K562 (cell line): ENCODE data around the gene PCAT6. TPM values are rescaled to one million over a fixed set of nuclear protein-coding genes. Genes with fewer than 3 reads are reported as not detected.

Experiments used
- BRD4 ChIP-seq: fragments of 200-600 bp; sonication (generic); IDR thresholded peaks from 2 replicates; pipeline ENCODE4 v1.6.1; 2017; ENCODE audit warnings: inconsistent platforms
- CBFA2T3 ChIP-seq: fragments of 450-650 bp; IDR thresholded peaks from 2 replicates; pipeline ENCODE4 v1.6.1; 2017
- LEF1 ChIP-seq: fragments of 450-650 bp; IDR thresholded peaks from 2 replicates; pipeline ENCODE4 v1.6.1; 2016; ENCODE audit warnings: mild to moderate bottlenecking
- NR2C2 ChIP-seq, 2 experiments: fragments of 200-800 bp in 1 of 2; sonication (Bioruptor generic) in 1 of 2; sonication (generic) in 1 of 2; formaldehyde crosslinking in 1 of 2; IDR thresholded peaks; 2 replicates each; pipeline versions ENCODE4 v1.6.1 to v1.8.0; 2016 to 2022; ENCODE audit warnings: mild to moderate bottlenecking in 1 of 2, missing compliant biosample characterization in 1 of 2, missing genetic modification characterization in 1 of 2, missing genetic modification reagents in 1 of 2
- RB1 ChIP-seq: fragments of 450-650 bp; IDR thresholded peaks from 2 replicates; pipeline ENCODE4 v1.6.1; 2017; ENCODE audit warnings: low read depth, mild to moderate bottlenecking
- SRSF1 ChIP-seq: fragments of 200-400 bp; formaldehyde crosslinking; IDR thresholded peaks from 2 replicates; pipeline ENCODE4 v1.6.1; 2017; ENCODE audit warnings: mild to moderate bottlenecking, low read depth, low read length, moderate library complexity
- TCF7L2 ChIP-seq: fragments of 150-350 bp; IDR thresholded peaks from 2 replicates; pipeline ENCODE4 v1.6.1; 2016; ENCODE audit warnings: low read depth, mild to moderate bottlenecking, low read length, moderate library complexity
- ZNF175 ChIP-seq: fragments of 200-800 bp; sonication (Bioruptor generic); IDR thresholded peaks from 2 replicates; pipeline ENCODE4 v1.6.1; 2016; ENCODE audit warnings: low read depth, mild to moderate bottlenecking, missing genetic modification characterization, missing compliant biosample characterization
- ZNF232 ChIP-seq: sonication (generic); formaldehyde crosslinking; IDR thresholded peaks from 2 replicates; pipeline ENCODE4 v1.8.0; 2022; ENCODE audit warnings: mild to moderate bottlenecking, missing genetic modification reagents
- ZNF407 ChIP-seq: fragments of 450-650 bp; IDR thresholded peaks from 2 replicates; pipeline ENCODE4 v1.6.1; 2016; ENCODE audit warnings: low read depth
- ZNF592 ChIP-seq: fragments of 450-650 bp; IDR thresholded peaks from 2 replicates; pipeline ENCODE4 v1.6.1; 2017; ENCODE audit warnings: antibody characterized with exemption, mild to moderate bottlenecking
- polyA plus RNA-seq, 8 experiments: library from polyadenylated mRNA; depleted of rRNA in 4 of 8; stranded (reverse) in 5 of 8; unstranded in 3 of 8; fragments of >200 nt; fragmentation: Nextera tagmentation in 2 of 8; fragmentation: Illumina TruSeq in 1 of 8; extraction: Ambion mirVana in 2 of 8; extraction: Trizol in 1 of 8; gene quantifications; 2 replicates each; pipeline versions ENCODE4 v1.2.1 to v1.2.3, GENCODE V29; 2011 to 2014; ENCODE audit warnings: inconsistent platforms in 1 of 8, missing spikeins in 1 of 8
- total RNA-seq, 7 experiments: library from RNA; depleted of rRNA in 6 of 7; stranded (reverse); fragments of >200 nt in 6 of 7; fragmentation: Illumina TruSeq in 2 of 7; extraction: Trizol in 2 of 7; gene quantifications; 2 replicates each; pipeline versions ENCODE4 v1.2.1 to v1.2.3, GENCODE V29; 2011 to 2021; ENCODE audit warnings: low replicate concordance in 1 of 7

Gene PCAT6
- total and polyA plus RNA-seq, 9 of the 15 experiments (the other 6 are each of a cell fraction or from before 2014, with no cell fraction given) = 0.25 to 2.4 (median 0.54) TPM; not detected in 1

GRCh38 chr1:202810193-202810614 is 550 bp upstream of the PCAT6 start (continued):
- TF ChIP-seq ZNF407 (no peak), NR2C2 (CRISPR knock-in tag; IDR thresholded peaks at IDR 0.05) (no peak), NR2C2 (tag; IDR thresholded peaks at IDR 0.05) (peak; percentile 11; the same call in 1 of the 2 replicates), BRD4 (no peak), ZNF175 (CRISPR knock-in tag) (0 out of 2 replicates have a peak, but pooled peaks have one; percentile 26), RB1 (no peak), ZNF232 (CRISPR knock-in tag) (no peak), ZNF592 (0 out of 2 replicates have a peak, but pooled peaks have one; percentile 34), TCF7L2 (no peak), LEF1 (no peak), SRSF1 (no peak), CBFA2T3 (peak; percentile 33; the same call in 1 of the 2 replicates)
